Gastrocnemius medialis (tissue), 4 donors: ENCODE results near the gene ZNF787.

Experiments
- POLR2A ChIP-seq, 2 donors: fragments of 450-650 bp; IDR thresholded peaks; one replicate each; pipeline ENCODE4 v1.6.1; 2017; ENCODE audit warnings: antibody characterized with exemption in 2 of 2, mild to moderate bottlenecking in 2 of 2, moderate library complexity in 2 of 2
- TF ChIP-seq, protein P1 (sequence below), 5 experiments: fragments of 450-650 bp in 3 of 5; fragments of 200-600 bp in 2 of 5; sonication (generic) in 2 of 5; IDR thresholded peaks in 4 of 5; conservative IDR thresholded peaks in 1 of 5; 1 replicate in 4 of 5; 2 replicates in 1 of 5; pipeline ENCODE4 v1.5.1; 2016 to 2019; ENCODE audit warnings: antibody characterized with exemption in 5 of 5, mild to moderate bottlenecking in 3 of 5, moderate library complexity in 3 of 5

DNA sequence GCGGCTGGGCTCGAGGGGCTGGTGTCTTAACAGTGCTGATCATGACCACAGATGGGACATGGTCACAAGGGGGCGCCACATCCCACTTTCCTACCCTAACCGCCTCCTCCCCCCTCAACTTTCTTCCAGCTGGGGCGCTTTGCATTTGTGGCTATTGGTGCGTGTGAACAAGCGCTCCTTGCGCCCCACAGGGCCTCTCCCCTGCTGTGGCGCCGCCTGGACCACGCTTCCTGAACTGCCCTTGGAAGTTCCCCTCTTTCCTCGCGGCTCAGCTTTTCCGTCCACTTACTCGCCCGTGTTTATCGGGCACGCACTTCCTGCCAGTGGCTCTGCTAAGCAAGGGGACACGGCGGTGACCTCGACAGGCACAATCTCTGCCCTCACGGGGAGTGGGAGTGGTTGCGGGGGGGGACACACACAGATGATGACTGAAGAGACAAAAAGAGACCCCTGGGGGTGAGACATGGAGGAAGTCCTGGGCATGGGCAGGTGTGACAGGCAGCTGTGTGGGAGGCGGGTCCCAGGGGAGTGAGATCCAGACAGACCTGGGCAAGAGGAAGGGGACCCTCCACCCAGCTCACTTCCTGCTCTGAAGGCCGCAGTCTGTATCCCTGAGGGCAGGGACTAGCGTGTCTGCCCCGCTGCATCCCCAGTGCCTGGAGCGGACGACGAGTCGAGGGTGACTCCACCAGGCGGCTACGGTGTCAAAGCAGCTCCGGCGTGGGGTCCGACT lies 40.3 kb downstream of the ZNF787 start:
- TF ChIP-seq, protein P1, sequence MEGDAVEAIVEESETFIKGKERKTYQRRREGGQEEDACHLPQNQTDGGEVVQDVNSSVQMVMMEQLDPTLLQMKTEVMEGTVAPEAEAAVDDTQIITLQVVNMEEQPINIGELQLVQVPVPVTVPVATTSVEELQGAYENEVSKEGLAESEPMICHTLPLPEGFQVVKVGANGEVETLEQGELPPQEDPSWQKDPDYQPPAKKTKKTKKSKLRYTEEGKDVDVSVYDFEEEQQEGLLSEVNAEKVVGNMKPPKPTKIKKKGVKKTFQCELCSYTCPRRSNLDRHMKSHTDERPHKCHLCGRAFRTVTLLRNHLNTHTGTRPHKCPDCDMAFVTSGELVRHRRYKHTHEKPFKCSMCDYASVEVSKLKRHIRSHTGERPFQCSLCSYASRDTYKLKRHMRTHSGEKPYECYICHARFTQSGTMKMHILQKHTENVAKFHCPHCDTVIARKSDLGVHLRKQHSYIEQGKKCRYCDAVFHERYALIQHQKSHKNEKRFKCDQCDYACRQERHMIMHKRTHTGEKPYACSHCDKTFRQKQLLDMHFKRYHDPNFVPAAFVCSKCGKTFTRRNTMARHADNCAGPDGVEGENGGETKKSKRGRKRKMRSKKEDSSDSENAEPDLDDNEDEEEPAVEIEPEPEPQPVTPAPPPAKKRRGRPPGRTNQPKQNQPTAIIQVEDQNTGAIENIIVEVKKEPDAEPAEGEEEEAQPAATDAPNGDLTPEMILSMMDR (IDR thresholded peaks at IDR 0.05 in 4 of 5, conservative IDR thresholded peaks at IDR 0.05 in 1 of 5), result peak; percentile 18 to 58 (median 41)
- TF ChIP-seq POLR2A (IDR thresholded peaks at IDR 0.05), result no peak
